Activated CD4-positive, alpha-beta T cell treated with anti-CD3 and anti-CD28 coated beads for 36 hours (primary cell): ENCODE measurements around the gene FCRLA. TPM values are rescaled to one million over a fixed set of nuclear protein-coding genes. Genes with fewer than 3 reads are reported as not detected.

Experiments
- ATAC-seq: fragments of 200-7000 bp; cut with Tn5 transposase; one replicate; pipeline ENCODE4 v1.10.0; 2021; ENCODE audit warnings: mild to moderate bottlenecking, moderate library complexity
- CTCF ChIA-PET: fragments of 350-600 bp; sonication (Branson Sonifier 250); formaldehyde crosslinking; loops from one replicate; lab custom pipeline; 2021; ENCODE audit warnings: antibody characterized with exemption; lab: Charles Lee
- POLR2A ChIA-PET: fragments of 350-600 bp; sonication (Branson Sonifier 250); formaldehyde crosslinking; loops from one replicate; lab custom pipeline; 2021; ENCODE audit warnings: antibody characterized with exemption, inconsistent platforms; lab: Charles Lee
- DNase-seq: peaks from one replicate; pipeline ENCODE4 v3.0.0-alpha.2; 2020
- H3K27ac Mint-ChIP-seq: one replicate; pipeline ENCODE4 v1.8.0; 2021; ENCODE audit warnings: mixed read lengths
- H3K27me3 Mint-ChIP-seq: one replicate; pipeline ENCODE4 v1.8.0; 2021; ENCODE audit warnings: mixed read lengths
- H3K36me3 Mint-ChIP-seq: one replicate; pipeline ENCODE4 v1.8.0; 2021; ENCODE audit warnings: low read depth, mixed read lengths
- H3K4me1 Mint-ChIP-seq: one replicate; pipeline ENCODE4 v1.8.0; 2021; ENCODE audit warnings: mixed read lengths
- H3K4me3 Mint-ChIP-seq: one replicate; pipeline ENCODE4 v1.8.0; 2021; ENCODE audit warnings: mild to moderate bottlenecking, moderate library complexity, mixed read lengths
- H3K9me3 Mint-ChIP-seq: one replicate; pipeline ENCODE4 v1.8.0; 2021; ENCODE audit warnings: low read depth, mixed read lengths
- intact Hi-C, 2 experiments: fragments of 100-400 bp; cut with DNase I in 1 of 2; cut with micrococcal nuclease in 1 of 2; formaldehyde crosslinking; loops; one replicate each; pipeline versions ENCODE4 v1.14.2 to v1.15.1; 2022 to 2024; cut with DNase I, micrococcal nuclease
- total RNA-seq, 2 experiments: library from RNA; stranded (reverse); gene quantifications; one replicate each; pipeline ENCODE4 v1.2.3, GENCODE V29; 2021

The FCRLA gene
- total RNA-seq, 2 experiments from 2014 or later = not detected

DNA sequence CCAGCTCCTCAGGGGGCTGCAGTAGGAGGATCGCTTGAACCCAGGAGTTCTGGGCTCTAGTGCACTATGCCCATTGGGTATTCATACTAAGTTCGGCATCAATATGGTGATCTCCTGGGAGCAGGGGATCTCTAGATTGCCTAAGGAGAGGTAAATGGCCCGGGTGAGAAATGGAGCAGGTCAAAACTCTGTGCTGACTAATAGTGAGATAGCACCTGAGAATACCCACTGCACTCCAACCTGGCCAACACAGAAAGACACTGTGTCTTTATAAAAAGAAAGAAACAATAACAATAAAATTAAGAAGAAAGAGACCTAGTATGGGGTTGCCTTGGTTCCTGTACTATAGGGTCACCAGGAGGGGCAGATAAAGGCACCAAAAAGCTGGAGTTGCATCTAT is 28.8 kb downstream of the FCRLA start:
- ATAC-seq (no peak), DNase-seq (no peak)
- intact Hi-C loops = loop anchor here in 1 of 2 experiments (5.0 kb wide), 1 partner anchor 34 kb away; no protein-coding TSS in a partner anchor
- Mint-ChIP-seq H3K4me3 (no peak overlapping the region), H3K27ac (no peak overlapping the region), H3K36me3 (no peaks in the 10 kb centered on the region), H3K4me1 (peaks cover 22% of the 10 kb centered on the region), H3K9me3 (no peaks in the 10 kb centered on the region), H3K27me3 (peaks cover 27% of the 10 kb centered on the region)
- ChIA-PET POLR2A (no interaction called here), CTCF (interaction anchor here (0.8 kb wide), 1 partner anchor 14 kb away, joined by 3 read pairs; the partner anchor contains the start of gene DUSP12)

DNA sequence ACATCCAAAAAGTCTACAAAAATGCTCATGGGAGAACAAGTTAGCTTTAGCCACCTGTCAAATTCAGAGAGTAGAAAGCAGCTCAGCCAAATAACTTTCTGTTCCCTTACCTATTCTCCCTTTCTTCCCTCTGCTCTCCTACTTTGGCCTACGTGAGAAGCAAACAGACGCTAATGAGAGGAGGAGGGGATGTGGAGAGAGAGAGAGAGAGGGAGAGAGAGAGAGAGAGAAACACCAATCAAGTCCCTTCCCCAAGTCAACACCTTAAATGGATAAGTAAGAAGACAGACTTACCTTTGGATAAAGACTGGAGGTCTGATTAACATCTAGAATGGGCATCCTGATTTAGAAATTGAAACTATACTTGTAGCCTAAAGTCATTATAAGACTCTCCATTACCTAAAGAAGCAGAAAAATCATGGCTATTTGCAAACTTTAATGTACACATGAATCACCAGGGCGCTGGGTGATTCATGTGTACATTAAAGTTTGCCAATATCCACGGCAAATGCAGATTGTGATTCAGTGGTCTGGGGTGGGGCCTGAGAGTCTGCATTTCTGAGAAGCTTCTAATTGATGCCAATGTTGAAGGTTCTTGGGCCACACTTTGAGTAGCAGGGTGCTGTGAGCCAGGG is 29.4 kb downstream of the FCRLA start:
- intact Hi-C loops = loop anchor here in 1 of 2 experiments (5.0 kb wide), 1 partner anchor 34 kb away; no protein-coding TSS in a partner anchor
- H3K4me1 Mint-ChIP-seq = peaks cover 19% of the 10 kb centered on the region
- H3K27me3 Mint-ChIP-seq = peaks cover 23% of the 10 kb centered on the region
- ChIA-PET CTCF (interaction anchor here (0.7 to 3.9 kb wide), 4 partner anchors 11 to 249 kb away, joined by 3 to 25 read pairs (median 4); partner anchors contain the start of genes DUSP12 and FCRLB), POLR2A (no interaction called here)
- DNase-seq (peak; percentile 57), ATAC-seq (peak; percentile 64)
- H3K4me3 Mint-ChIP-seq = no peak overlapping the region
- H3K9me3 Mint-ChIP-seq = no peaks in the 10 kb centered on the region
- H3K27ac Mint-ChIP-seq = no peak overlapping the region
- H3K36me3 Mint-ChIP-seq = no peaks in the 10 kb centered on the region

DNA sequence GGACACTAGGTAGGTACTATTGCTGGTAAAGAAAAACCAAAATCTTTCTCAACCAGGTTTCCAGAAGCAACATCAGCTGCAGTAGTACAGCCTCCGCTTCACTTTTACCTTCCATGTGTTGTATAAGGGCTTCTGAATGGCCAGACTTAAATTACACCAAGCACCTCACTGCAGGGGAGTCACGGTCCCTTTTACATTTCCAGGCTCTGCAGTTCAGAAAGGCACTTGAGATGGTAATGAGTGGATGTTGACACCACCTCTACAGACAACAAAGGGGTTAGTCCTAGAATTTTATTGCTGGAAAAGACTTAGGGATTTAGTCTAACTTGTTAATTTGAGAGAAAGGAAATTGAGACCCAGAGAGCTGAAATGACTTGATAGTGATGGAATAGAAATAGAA is 30.6 kb downstream of the FCRLA start:
- intact Hi-C loops = loop anchor here in 1 of 2 experiments (5.0 kb wide), 1 partner anchor 35 kb away; no protein-coding TSS in a partner anchor
- DNase-seq = no peak
- Mint-ChIP-seq H3K27me3 (peaks cover 18% of the 10 kb centered on the region), H3K4me3 (no peak overlapping the region), H3K9me3 (no peaks in the 10 kb centered on the region), H3K27ac (no peak overlapping the region), H3K36me3 (no peaks in the 10 kb centered on the region), H3K4me1 (peaks cover 19% of the 10 kb centered on the region)
- POLR2A ChIA-PET = interaction anchor here (0.6 kb wide), 1 partner anchor 12 kb away, joined by 6 read pairs; no protein-coding TSS in a partner anchor
- CTCF ChIA-PET = interaction anchor here (0.9 to 3.9 kb wide), 4 partner anchors 12 to 250 kb away, joined by 3 to 25 read pairs (median 5); partner anchors contain the start of genes DUSP12 and FCRLB
- no peak for ATAC-seq

DNA sequence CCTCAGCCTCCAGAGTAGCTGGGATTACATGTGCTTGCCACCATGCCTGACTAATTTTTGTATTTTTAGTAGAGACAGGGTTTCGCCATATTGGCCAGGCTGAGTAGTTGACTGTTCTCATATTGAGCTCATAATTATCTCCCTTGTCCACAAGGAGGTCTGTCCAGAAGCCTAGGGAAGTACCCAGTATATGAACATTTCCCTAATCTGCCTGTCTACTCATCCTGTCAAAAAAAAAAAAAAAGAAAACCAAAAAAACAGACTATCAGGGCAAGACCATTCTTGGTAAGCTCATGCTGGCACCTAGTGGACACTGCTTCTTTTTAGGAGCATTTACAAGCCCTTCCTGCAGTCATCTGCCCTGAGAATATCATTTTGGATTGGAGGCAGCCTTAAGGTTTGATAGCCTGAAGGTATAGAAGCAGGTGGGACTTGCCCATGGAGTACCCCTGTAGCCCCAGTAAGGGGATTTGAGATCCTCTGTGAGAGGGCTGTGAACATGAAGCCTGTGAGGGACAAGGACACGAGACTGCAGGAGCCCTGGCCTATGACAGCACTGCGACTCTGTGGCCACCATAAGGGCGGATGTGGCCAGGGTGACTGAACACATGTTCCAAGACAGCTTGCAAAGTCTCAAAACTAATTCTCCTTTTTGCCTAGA is 31.7 kb downstream of the FCRLA start:
- Mint-ChIP-seq H3K4me1 (peaks cover 23% of the 10 kb centered on the region), H3K4me3 (no peak overlapping the region), H3K27ac (no peak overlapping the region), H3K9me3 (no peaks in the 10 kb centered on the region), H3K27me3 (peaks cover 15% of the 10 kb centered on the region), H3K36me3 (no peaks in the 10 kb centered on the region)
- CTCF ChIA-PET = interaction anchor here (0.6 to 3.9 kb wide), 11 partner anchors 8 to 528 kb away, joined by 3 to 32 read pairs (median 4); partner anchors contain the start of genes DUSP12 and FCRLB
- DNase-seq (peak; percentile 69), ATAC-seq (peak; percentile 67)
- POLR2A ChIA-PET = no interaction called here
- intact Hi-C loops = loop anchor here in 1 of 2 experiments (5.0 kb wide), 1 partner anchor 36 kb away; no protein-coding TSS in a partner anchor

DNA sequence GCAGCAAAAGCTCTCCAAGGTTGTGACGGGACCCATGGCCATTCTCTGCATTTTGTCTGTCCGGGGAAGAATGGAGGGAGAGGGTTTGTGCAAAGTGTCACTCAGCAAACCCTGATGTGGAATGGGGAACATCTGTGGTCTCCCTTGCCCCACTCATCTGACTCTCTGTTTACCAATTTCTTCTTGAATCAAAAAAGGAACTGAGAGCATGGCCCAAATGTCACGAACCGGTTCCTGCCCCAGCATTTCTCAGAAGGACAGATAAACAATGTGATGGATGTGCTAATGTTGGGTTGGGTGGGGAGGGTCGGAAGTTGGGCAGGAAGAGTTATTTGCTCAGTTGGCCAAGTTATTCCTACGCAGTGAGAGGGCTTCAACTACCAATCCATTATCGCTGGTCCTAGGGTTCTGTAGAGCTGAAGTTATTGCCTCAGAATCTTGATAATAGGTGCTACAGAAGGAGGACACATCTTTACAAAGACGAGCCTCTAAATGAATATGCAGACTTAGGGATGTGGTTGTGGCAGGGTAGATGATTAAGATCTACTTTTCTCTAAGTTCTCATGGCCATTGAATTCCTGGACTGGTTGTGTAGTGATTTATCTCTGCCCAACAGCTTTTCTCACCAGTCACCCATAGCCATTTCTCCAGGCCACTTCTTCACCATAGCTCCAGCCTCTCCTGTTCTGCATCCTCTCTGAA is 33.0 kb downstream of the FCRLA start:
- DNase-seq (no peak), ATAC-seq (no peak)
- no peaks in the 10 kb centered on the region for H3K36me3 Mint-ChIP-seq
- no peaks in the 10 kb centered on the region for H3K9me3 Mint-ChIP-seq
- peaks cover 14% of the 10 kb centered on the region for H3K27me3 Mint-ChIP-seq
- ChIA-PET POLR2A (no interaction called here), CTCF (interaction anchor here (0.7 to 3.9 kb wide), 13 partner anchors 10 to 529 kb away, joined by 3 to 32 read pairs (median 4); partner anchors contain the start of genes DUSP12 and FCRLB)
- H3K4me1 Mint-ChIP-seq = peaks cover 34% of the 10 kb centered on the region
- intact Hi-C loops = loop anchor here (5.0 to 10.0 kb wide), 5 partner anchors 38 to 513 kb away; partner anchors contain the start of genes FCGR3A (in 1 of the 2) and TOMM40L (in 1 of the 2)
- H3K4me3 Mint-ChIP-seq = no peak overlapping the region
- no peak overlapping the region for H3K27ac Mint-ChIP-seq

DNA sequence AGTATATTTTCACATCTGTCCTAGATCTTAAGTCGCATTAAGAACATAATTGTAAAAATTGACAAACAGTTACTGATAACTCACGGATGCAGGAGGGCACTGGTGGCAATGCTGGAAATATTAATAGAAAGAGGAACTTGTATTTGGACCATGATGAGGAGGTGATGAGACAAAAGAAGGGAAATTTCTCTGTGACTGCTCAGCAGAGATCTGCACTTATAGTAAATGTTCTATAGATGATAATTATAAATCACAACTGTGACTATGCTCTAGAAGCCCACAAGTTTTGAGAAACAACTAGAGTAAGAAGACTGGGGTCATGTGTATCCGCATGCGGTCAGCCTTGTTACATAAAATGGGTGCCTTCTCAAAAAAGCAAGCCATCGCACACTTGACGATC is 33.9 kb downstream of the FCRLA start:
- H3K36me3 Mint-ChIP-seq = no peaks in the 10 kb centered on the region
- no peak for ATAC-seq
- no peak for DNase-seq
- intact Hi-C loops = loop anchor here (1.0 to 10.0 kb wide), 6 partner anchors 94 to 514 kb away; partner anchors contain the start of genes FCGR3A (in 1 of the 2) and TOMM40L (in 1 of the 2)
- H3K4me3 Mint-ChIP-seq = no peak overlapping the region
- no peak overlapping the region for H3K27ac Mint-ChIP-seq
- no peaks in the 10 kb centered on the region for H3K9me3 Mint-ChIP-seq
- ChIA-PET POLR2A (no interaction called here), CTCF (interaction anchor here (0.5 to 3.9 kb wide), 15 partner anchors 8 to 584 kb away, joined by 3 to 32 read pairs (median 5); partner anchors contain the start of gene DUSP12)
- peaks cover 36% of the 10 kb centered on the region for H3K4me1 Mint-ChIP-seq
- peaks cover 20% of the 10 kb centered on the region for H3K27me3 Mint-ChIP-seq

DNA sequence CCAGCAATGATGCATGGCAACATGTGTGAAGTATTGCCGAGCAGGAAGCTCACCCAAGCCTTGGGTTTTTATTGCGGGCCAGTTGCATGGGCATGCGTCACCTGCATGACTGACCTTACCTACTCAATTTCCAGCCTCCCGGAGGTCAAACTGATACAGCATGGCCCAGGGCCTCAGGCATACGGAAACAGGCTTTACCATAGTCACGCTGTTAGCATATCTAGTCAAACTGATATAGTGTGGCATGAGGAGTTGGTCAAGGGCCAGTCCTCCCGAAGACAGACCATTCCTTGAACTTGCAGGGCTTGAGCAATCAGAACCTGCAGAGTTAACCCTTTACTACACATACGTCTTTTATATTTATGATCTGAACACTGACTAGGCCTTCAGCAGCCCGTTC is 36.2 kb downstream of the FCRLA start:
- no peaks in the 10 kb centered on the region for H3K9me3 Mint-ChIP-seq
- DNase-seq = no peak
- ChIA-PET CTCF (interaction anchor here (0.6 to 3.3 kb wide), 6 partner anchors 14 to 1861 kb away, joined by 3 to 13 read pairs (median 6); no protein-coding TSS in a partner anchor), POLR2A (no interaction called here)
- no peak overlapping the region for H3K4me3 Mint-ChIP-seq
- peaks cover 15% of the 10 kb centered on the region for H3K27me3 Mint-ChIP-seq
- no peaks in the 10 kb centered on the region for H3K36me3 Mint-ChIP-seq
- H3K4me1 Mint-ChIP-seq = peaks cover 38% of the 10 kb centered on the region
- intact Hi-C loops = loop anchor here (5.0 to 10.0 kb wide), 4 partner anchors 118 to 516 kb away; partner anchors contain the start of genes FCGR3A (in 1 of the 2) and TOMM40L (in 1 of the 2)
- no peak for ATAC-seq
- H3K27ac Mint-ChIP-seq = no peak overlapping the region

DNA sequence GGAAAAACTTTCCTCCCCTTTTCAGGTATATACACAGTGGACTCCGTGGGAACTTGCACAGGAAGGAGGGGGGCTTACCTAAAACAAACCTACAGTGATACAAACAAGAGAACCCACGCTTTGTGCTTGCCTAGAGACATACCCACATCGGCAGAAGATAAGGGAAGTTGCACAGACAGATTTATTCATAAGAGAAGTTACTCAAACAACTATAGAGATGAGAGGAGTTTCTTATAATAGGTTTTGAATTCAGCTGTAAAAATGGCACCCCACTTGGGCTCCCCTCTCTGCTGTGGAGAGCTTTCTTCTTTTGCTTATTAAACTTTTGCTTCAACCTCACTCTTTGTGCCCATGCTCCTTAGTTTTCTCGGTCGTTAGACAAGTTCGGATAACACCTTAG is 40.8 kb downstream of the FCRLA start:
- POLR2A ChIA-PET = no interaction called here
- Mint-ChIP-seq H3K27me3 (peaks cover 9% of the 10 kb centered on the region), H3K4me1 (peaks cover 53% of the 10 kb centered on the region)

DNA sequence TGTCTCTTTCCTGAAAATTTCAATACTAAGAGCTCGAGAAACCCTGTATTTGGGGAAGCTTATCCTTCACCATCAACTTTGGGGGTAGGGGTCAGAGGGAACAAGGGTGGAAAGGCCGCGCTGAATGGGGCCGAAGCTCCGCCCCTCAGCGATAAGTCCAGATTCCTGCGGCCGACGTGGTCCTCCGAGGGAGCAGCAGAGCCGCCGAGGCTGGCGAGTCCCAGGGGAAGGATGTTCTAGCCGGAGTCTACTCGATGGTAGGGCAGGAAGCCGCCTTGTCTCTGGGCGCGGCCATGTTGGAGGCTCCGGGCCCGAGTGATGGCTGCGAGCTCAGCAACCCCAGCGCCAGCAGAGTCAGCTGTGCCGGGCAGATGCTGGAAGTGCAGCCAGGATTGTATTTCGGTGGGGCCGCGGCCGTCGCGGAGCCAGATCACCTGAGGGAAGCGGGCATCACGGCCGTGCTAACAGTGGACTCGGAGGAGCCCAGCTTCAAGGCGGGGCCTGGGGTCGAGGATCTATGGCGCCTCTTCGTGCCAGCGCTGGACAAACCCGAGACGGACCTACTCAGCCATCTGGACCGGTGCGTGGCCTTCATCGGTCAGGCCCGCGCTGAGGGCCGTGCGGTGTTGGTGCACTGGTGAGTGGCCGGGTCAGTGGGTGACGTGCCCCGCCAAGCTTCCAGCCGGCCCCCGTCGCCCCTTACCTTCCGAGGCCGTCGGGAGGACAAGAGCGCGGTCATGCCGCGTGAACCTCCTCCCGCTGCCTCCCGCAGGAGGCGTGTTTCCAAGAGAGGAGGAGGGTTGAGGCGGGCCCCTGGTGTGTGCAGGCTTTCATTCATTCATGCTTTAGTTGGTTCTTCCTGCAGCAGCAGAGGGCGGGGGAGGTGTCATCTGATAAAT is 42.7 kb downstream of the FCRLA start, which contains the start of gene DUSP12:
TSS of gene DUSP12 (plus strand) at position 278 of the 899 bp plus-strand sequence. CDS start at position 294, 16 bp downstream.
- ChIA-PET CTCF (interaction anchor here (0.6 to 2.8 kb wide), 13 partner anchors 8 to 545 kb away, joined by 3 to 28 read pairs (median 3); no protein-coding TSS in a partner anchor), POLR2A (interaction anchor here (0.6 to 1.3 kb wide), 5 partner anchors 17 to 105 kb away, joined by 3 to 6 read pairs (median 3); no protein-coding TSS in a partner anchor)
- Mint-ChIP-seq H3K36me3 (peaks cover 27% of the 10 kb centered on the region), H3K4me3 (peak within 1 kb of the TSS; percentile 99), H3K4me1 (peaks cover 43% of the 10 kb centered on the region), H3K9me3 (peaks cover 3% of the 10 kb centered on the region), H3K27me3 (peaks cover 8% of the 10 kb centered on the region), H3K27ac (peak within 1 kb of the TSS; percentile 99)
- intact Hi-C loops = loop anchor here (1.0 to 10.0 kb wide), 5 partner anchors 17 to 1407 kb away; partner anchors contain the start of genes ATF6 (in 2 of the 2), COPA (in 1 of the 2), FCGR3A (in 1 of the 2) and NCSTN (in 1 of the 2)
- ATAC-seq = peak; percentile 97
- peak; percentile 94 for DNase-seq

More for the DNA sequence above, 40.8 kb downstream of the FCRLA start:
- intact Hi-C loops = loop anchor here (5.0 to 10.0 kb wide), 3 partner anchors 123 to 1406 kb away; partner anchors contain the start of genes COPA (in 1 of the 2), FCGR3A (in 1 of the 2) and NCSTN (in 1 of the 2)
- peaks cover 12% of the 10 kb centered on the region for H3K36me3 Mint-ChIP-seq
- no peaks in the 10 kb centered on the region for H3K9me3 Mint-ChIP-seq
- ATAC-seq = no peak
- no peak for DNase-seq
- no peak overlapping the region for H3K4me3 Mint-ChIP-seq
- no peak overlapping the region for H3K27ac Mint-ChIP-seq
- CTCF ChIA-PET = interaction anchor here (0.7 to 1.4 kb wide), 2 partner anchors 13 to 19 kb away, joined by 3 to 6 read pairs; no protein-coding TSS in a partner anchor
